ENCODE results near the gene SNAP25.

DNA sequence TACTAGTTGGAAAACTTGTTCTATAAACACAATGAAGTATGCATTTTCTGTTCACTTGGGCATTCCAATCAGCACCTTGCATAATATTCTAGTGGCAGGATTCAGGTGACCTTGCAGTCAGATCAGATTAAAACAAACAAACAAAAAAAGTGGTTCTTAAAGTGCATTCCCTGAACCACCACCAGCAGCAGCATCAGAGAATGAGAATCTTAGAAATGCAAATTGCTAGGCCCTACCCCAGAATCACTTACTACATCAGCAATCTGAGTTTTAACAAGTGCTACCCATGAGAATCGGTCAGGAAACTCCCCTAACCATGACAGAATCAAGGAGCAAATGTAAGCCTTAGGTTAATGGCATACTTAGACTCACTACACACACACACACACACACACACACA lies 41.7 kb downstream of the SNAP25 start:
- no peak for TF ChIP-seq CTCF (conservative IDR thresholded peaks at IDR 0.05; ENCODE audit: low read depth, low read length)
- no peak for TF ChIP-seq EZH2 (IDR thresholded peaks at IDR 0.05; ENCODE audit: low read length, unreplicated experiment)
- no peak for TF ChIP-seq EZH2phosphoT487 (IDR thresholded peaks at IDR 0.05; ENCODE audit: borderline replicate concordance, low read length)
